HCT116 (cell line): ENCODE results near the gene DHX36. TPM values are rescaled to one million over a fixed set of nuclear protein-coding genes. Genes with fewer than 3 reads are reported as not detected.

Experiments
- ATAC-seq: fragments of 200-7000 bp; cut with Tn5 transposase; 2 replicates; pipeline ENCODE4 v1.9.1; 2020; ENCODE audit warnings: mild to moderate bottlenecking, moderate library complexity
- BruUV-seq: library from RNA; stranded (reverse); fragments of 400-500 nt; replicated peaks from 2 replicates; lab custom pipeline; 2021; lab: Mats Ljungman, UMichigan
- CTCF ChIA-PET: fragments of 300-600 bp; sonication (Branson Sonifier 250); formaldehyde crosslinking; loops from one replicate; lab custom pipeline; 2021; ENCODE audit warnings: antibody characterized with exemption; lab: Charles Lee
- POLR2A ChIA-PET: fragments of 300-600, 350-600 bp; sonication (Branson Sonifier 250); formaldehyde crosslinking; loops from one replicate; lab custom pipeline; 2021; ENCODE audit warnings: antibody characterized with exemption; lab: Charles Lee
- RAD21 ChIA-PET, 2 experiments: fragments of 300-600 bp; sonication (Branson Sonifier 250); formaldehyde crosslinking; loops; one replicate each; lab custom pipeline; 2023; ENCODE audit warnings: low total read pairs in 2 of 2; ENCODE audit not compliant: uncharacterized antibody in 2 of 2, unreplicated experiment in 2 of 2, low non-redundant PET in 1 of 2; lab: Charles Lee
- DNase-seq: peaks from one replicate; pipeline ENCODE4 v3.0.0-alpha.2; 2010; ENCODE audit warnings: low read depth, low spot score
- H2AFZ ChIP-seq: fragments of 200-600 bp; shearing (Covaris generic), sonication (generic); 2 replicates; pipeline ENCODE4 v1.6.1; 2017; ENCODE audit warnings: low read depth, mixed run types, mixed read lengths, antibody characterized with exemption, low read length; ENCODE audit not compliant: poor library complexity, severe bottlenecking
- H3K27ac ChIP-seq: 2 replicates; pipeline ENCODE4 v1.5.1; 2012; ENCODE audit warnings: low read depth, low read length
- H3K27me3 ChIP-seq: fragments of 200-600 bp; sonication (generic); 2 replicates; pipeline ENCODE4 v1.6.1; 2016; ENCODE audit warnings: mixed run types, low read length, mixed read lengths; ENCODE audit not compliant: insufficient read depth
- H3K36me3 ChIP-seq, 2 experiments: fragments of 200-500 bp in 1 of 2; fragments of 200-600 bp in 1 of 2; sonication (Bioruptor generic) in 1 of 2; sonication (generic) in 1 of 2; 2 replicates each; pipeline versions ENCODE4 v1.5.1 to v1.6.1; 2014 to 2016; ENCODE audit warnings: low read length in 2 of 2, inconsistent platforms in 1 of 2, mixed read lengths in 1 of 2, mixed run types in 1 of 2; ENCODE audit not compliant: insufficient read depth in 2 of 2, control insufficient read depth in 1 of 2
- H3K4me1 ChIP-seq, 2 experiments: fragments of 200-600 bp in 1 of 2; sonication (generic) in 1 of 2; 2 replicates each; pipeline versions ENCODE4 v1.5.1 to v1.6.1; 2012 to 2017; ENCODE audit warnings: low read length in 2 of 2, inconsistent platforms in 1 of 2, mild to moderate bottlenecking in 1 of 2, mixed read lengths in 1 of 2, mixed run types in 1 of 2, moderate library complexity in 1 of 2; ENCODE audit not compliant: insufficient read depth in 2 of 2, control insufficient read depth in 1 of 2
- H3K4me2 ChIP-seq: fragments of 200-600 bp; sonication (generic); 2 replicates; pipeline ENCODE4 v1.6.1; 2017; ENCODE audit warnings: mixed run types, low read length, mixed read lengths
- H3K4me3 ChIP-seq, 2 experiments: fragments of 200-600 bp in 1 of 2; sonication (generic) in 1 of 2; replicated peaks in 1 of 2; 2 replicates each; pipeline ENCODE4 v1.5.1; 2011 to 2016; ENCODE audit warnings: low read length in 2 of 2, control low read depth in 1 of 2, low read depth in 1 of 2, mild to moderate bottlenecking in 1 of 2, mixed read lengths in 1 of 2, mixed run types in 1 of 2
- H3K79me2 ChIP-seq: fragments of 200-600 bp; sonication (generic); 2 replicates; pipeline ENCODE4 v1.6.1; 2017; ENCODE audit warnings: mild to moderate bottlenecking, mixed run types, low read length, moderate library complexity, mixed read lengths; ENCODE audit not compliant: insufficient read depth
- H3K9ac ChIP-seq: fragments of 200-600 bp; sonication (generic); 2 replicates; pipeline ENCODE4 v1.6.1; 2016; ENCODE audit warnings: low read length, mixed read lengths
- H3K9me2 ChIP-seq: fragments of 200-600 bp; sonication (generic), shearing (Covaris generic); 2 replicates; pipeline ENCODE4 v1.6.1; 2017; ENCODE audit warnings: mixed run types, mild to moderate bottlenecking, moderate library complexity; ENCODE audit not compliant: insufficient read depth
- H3K9me3 ChIP-seq, 2 experiments: fragments of 200-500 bp in 1 of 2; fragments of 200-600 bp in 1 of 2; sonication (Bioruptor generic) in 1 of 2; sonication (generic) in 1 of 2; 2 replicates each; pipeline ENCODE4 v1.6.1; 2014 to 2017; ENCODE audit warnings: low read length in 2 of 2, mixed read lengths in 2 of 2, inconsistent platforms in 1 of 2, low read depth in 1 of 2, mild to moderate bottlenecking in 1 of 2, mixed run types in 1 of 2, moderate library complexity in 1 of 2; ENCODE audit not compliant: control insufficient read depth in 1 of 2, insufficient read depth in 1 of 2
- H4K20me1 ChIP-seq: fragments of 200-600 bp; sonication (generic), shearing (Covaris generic); 2 replicates; pipeline ENCODE4 v1.6.1; 2017; ENCODE audit warnings: mixed run types, mild to moderate bottlenecking, moderate library complexity; ENCODE audit not compliant: insufficient read depth
- CEBPB ChIP-seq: IDR thresholded peaks from 2 replicates; pipeline ENCODE4 v1.6.1; 2012; ENCODE audit warnings: low read depth
- CTCF ChIP-seq, 3 experiments: fragments of 200-600 bp in 1 of 3; sonication (generic) in 1 of 3; IDR thresholded peaks in 2 of 3; conservative IDR thresholded peaks in 1 of 3; 2 replicates each; pipeline ENCODE4 v1.5.1; 2012 to 2017; ENCODE audit warnings: low read depth in 2 of 3, low read length in 2 of 3, antibody characterized with exemption in 1 of 3, borderline replicate concordance in 1 of 3, control low read depth in 1 of 3, mild to moderate bottlenecking in 1 of 3, mixed read lengths in 1 of 3, mixed run types in 1 of 3, moderate library complexity in 1 of 3; ENCODE audit not compliant: insufficient read depth in 1 of 3
- EGR1 ChIP-seq: IDR thresholded peaks from 2 replicates; pipeline ENCODE4 v1.6.1; 2012; ENCODE audit warnings: low read depth
- EZH2 ChIP-seq: fragments of 200-600 bp; sonication (generic); IDR thresholded peaks from 2 replicates; pipeline ENCODE4 v1.6.1; 2017; ENCODE audit warnings: antibody characterized with exemption, mixed run types
- EZH2phosphoT487 ChIP-seq: fragments of 200-600 bp; IDR thresholded peaks from 2 replicates; pipeline ENCODE4 v1.6.1; 2018; ENCODE audit warnings: antibody characterized with exemption, borderline replicate concordance
- FOSL1 ChIP-seq: IDR thresholded peaks from 2 replicates; pipeline ENCODE4 v1.6.1; 2012; ENCODE audit warnings: low read depth
- JUND ChIP-seq: IDR thresholded peaks from 2 replicates; pipeline ENCODE4 v1.6.1; 2012
- MAX ChIP-seq: IDR thresholded peaks from 2 replicates; pipeline ENCODE4 v1.6.1; 2012
- POLR2AphosphoS5 ChIP-seq: IDR thresholded peaks from 2 replicates; pipeline ENCODE4 v1.6.1; 2011; ENCODE audit warnings: mild to moderate bottlenecking, low read depth, low read length, moderate library complexity
- RAD21 ChIP-seq: IDR thresholded peaks from 2 replicates; pipeline ENCODE4 v1.6.1; 2012; ENCODE audit warnings: low read depth, mild to moderate bottlenecking
- REST ChIP-seq: IDR thresholded peaks from 2 replicates; pipeline ENCODE4 v1.6.1; 2012; ENCODE audit warnings: low read depth
- SIN3A ChIP-seq: IDR thresholded peaks from 2 replicates; pipeline ENCODE4 v1.6.1; 2012; ENCODE audit warnings: low read depth
- SP1 ChIP-seq: IDR thresholded peaks from 2 replicates; pipeline ENCODE4 v1.6.1; 2012; ENCODE audit warnings: low read depth
- SRF ChIP-seq: IDR thresholded peaks from 2 replicates; pipeline ENCODE4 v1.6.1; 2012; ENCODE audit warnings: low read depth
- TCF7L2 ChIP-seq: IDR thresholded peaks from 2 replicates; pipeline ENCODE4 v1.7.0; 2011; ENCODE audit warnings: borderline replicate concordance, inconsistent platforms; ENCODE audit not compliant: insufficient read depth, insufficient read length; ENCODE audit errors: extremely low read depth
- YY1 ChIP-seq: IDR thresholded peaks from 2 replicates; pipeline ENCODE4 v1.6.1; 2011; ENCODE audit warnings: low read length, low read depth, moderate library complexity, mild to moderate bottlenecking; ENCODE audit not compliant: insufficient replicate concordance; ENCODE audit errors: extremely low read depth
- ZFX ChIP-seq: fragments of 450-650 bp; IDR thresholded peaks from 2 replicates; pipeline ENCODE4 v1.6.1; 2017
- ZNF274 ChIP-seq: fragments of 200-500 bp; sonication (Bioruptor generic); IDR thresholded peaks from 2 replicates; pipeline ENCODE4 v1.6.1; 2014; ENCODE audit warnings: mild to moderate bottlenecking, low read depth, low read length, inconsistent platforms
- intact Hi-C: fragments of 100-400 bp; cut with micrococcal nuclease; formaldehyde crosslinking; loops from 2 replicates; pipeline ENCODE4 v1.10.0; 2022
- total RNA-seq: library from RNA; stranded (reverse); gene quantifications from one replicate; pipeline ENCODE4 v1.2.1, GENCODE V29; 2021; ENCODE audit not compliant: unreplicated experiment
- TF ChIP-seq, protein P1 (sequence below): IDR thresholded peaks from 2 replicates; pipeline ENCODE4 v1.6.1; 2011; ENCODE audit warnings: mild to moderate bottlenecking, low read length, moderate library complexity; ENCODE audit not compliant: insufficient replicate concordance; ENCODE audit errors: extremely low read depth
- TF ChIP-seq, protein P2 (sequence below): IDR thresholded peaks from 2 replicates; pipeline ENCODE4 v1.6.1; 2012

The DHX36 gene
- total RNA-seq, 1 experiment from 2014 or later, result 49.9 TPM

DNA sequence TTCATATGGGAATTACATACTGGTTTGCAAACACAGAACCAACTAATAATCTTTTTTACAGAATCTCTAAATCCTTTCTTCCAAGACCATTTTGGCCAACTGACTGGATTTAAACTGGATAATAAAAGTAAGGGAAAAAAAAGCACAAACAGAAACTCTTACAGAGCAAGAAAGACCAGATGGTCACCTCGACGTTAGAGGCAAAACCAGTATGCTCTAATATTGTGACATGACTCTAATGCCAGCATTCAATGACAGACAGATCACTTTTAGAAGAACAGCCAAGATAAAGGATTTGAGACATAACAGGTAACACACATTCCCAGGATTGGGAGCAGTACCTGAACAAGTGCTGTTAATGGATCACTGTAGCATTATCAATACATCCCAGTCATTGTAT is 50.9 kb downstream of the DHX36 start:
- Histone ChIP-seq H3K9me2 (no peaks in the 10 kb centered on the region), H4K20me1 (no peaks in the 10 kb centered on the region), H3K36me3 (peaks cover 35 to 39% of the 10 kb centered on the region in 2 experiments), H3K27ac (no peak overlapping the region), H3K4me1 (no peaks in the 10 kb centered on the region), H3K9me3 (no peaks in the 10 kb centered on the region), H3K4me2 (no peak overlapping the region), H3K9ac (no peak overlapping the region), H3K27me3 (no peaks in the 10 kb centered on the region), H3K4me3 (no peak overlapping the region), H2AFZ (no peak overlapping the region), H3K79me2 (peaks cover 4% of the 10 kb centered on the region; the same call in 1 of the 2 replicates)
- intact Hi-C loops, result no loop called here
- ChIA-PET POLR2A (no interaction called here), CTCF (no interaction called here), RAD21 (no interaction called here)
- DNase-seq (no peak), ATAC-seq (no peak)
- TF ChIP-seq SP1 (no peak), RAD21 (no peak), ZNF274 (no peak), POLR2AphosphoS5 (no peak), REST (no peak), EGR1 (no peak), SIN3A (no peak), EZH2 (no peak), JUND (no peak), CTCF (IDR thresholded peaks at IDR 0.05 in 2 of 3, conservative IDR thresholded peaks at IDR 0.05 in 1 of 3; ENCODE audit: borderline replicate concordance in 1 of 3, insufficient read depth in 1 of 3, low read depth in 2 of 3, low read length in 2 of 3) (no peak), MAX (no peak), EZH2phosphoT487 (no peak), YY1 (no peak), FOSL1 (no peak), CEBPB (no peak), TCF7L2 (no peak), SRF (no peak), ZFX (no peak)
- TF ChIP-seq, protein P1, sequence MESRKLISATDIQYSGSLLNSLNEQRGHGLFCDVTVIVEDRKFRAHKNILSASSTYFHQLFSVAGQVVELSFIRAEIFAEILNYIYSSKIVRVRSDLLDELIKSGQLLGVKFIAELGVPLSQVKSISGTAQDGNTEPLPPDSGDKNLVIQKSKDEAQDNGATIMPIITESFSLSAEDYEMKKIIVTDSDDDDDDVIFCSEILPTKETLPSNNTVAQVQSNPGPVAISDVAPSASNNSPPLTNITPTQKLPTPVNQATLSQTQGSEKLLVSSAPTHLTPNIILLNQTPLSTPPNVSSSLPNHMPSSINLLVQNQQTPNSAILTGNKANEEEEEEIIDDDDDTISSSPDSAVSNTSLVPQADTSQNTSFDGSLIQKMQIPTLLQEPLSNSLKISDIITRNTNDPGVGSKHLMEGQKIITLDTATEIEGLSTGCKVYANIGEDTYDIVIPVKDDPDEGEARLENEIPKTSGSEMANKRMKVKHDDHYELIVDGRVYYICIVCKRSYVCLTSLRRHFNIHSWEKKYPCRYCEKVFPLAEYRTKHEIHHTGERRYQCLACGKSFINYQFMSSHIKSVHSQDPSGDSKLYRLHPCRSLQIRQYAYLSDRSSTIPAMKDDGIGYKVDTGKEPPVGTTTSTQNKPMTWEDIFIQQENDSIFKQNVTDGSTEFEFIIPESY, result no peak
- TF ChIP-seq, protein P2, sequence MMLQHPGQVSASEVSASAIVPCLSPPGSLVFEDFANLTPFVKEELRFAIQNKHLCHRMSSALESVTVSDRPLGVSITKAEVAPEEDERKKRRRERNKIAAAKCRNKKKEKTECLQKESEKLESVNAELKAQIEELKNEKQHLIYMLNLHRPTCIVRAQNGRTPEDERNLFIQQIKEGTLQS, result no peak
- BruUV-seq, result no TSS peak
